GM18508 (cell line): ENCODE measurements around the gene SGPL1.

Experiments
- ATAC-seq: cut with Tn5 transposase; IDR thresholded peaks from one replicate; pipeline ENCODE4 v1.9.1; 2021; ENCODE audit warnings: moderate number of reproducible peaks; ENCODE audit not compliant: insufficient read depth, unreplicated experiment

The SGPL1 gene

DNA sequence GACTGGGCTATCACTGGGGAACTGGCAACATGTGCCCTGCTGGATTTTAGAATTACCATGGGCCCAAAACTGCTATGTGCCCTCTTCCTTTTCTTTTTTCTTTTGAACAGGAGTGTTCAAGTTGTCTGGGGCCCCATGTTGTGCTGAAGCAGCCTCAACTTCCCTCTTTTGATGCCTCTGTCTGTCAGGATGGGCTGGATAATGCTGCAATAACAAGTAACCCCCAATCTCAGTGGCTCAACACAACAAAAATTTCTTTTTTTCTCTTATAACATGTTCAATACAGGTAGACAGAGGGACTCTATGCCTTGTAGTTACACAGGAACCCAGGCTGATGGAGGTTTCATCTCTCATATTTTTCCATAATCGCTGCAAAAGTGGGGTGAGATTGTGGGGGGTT is 80.8 kb downstream of the SGPL1 start:
- ATAC-seq, result no peak

DNA sequence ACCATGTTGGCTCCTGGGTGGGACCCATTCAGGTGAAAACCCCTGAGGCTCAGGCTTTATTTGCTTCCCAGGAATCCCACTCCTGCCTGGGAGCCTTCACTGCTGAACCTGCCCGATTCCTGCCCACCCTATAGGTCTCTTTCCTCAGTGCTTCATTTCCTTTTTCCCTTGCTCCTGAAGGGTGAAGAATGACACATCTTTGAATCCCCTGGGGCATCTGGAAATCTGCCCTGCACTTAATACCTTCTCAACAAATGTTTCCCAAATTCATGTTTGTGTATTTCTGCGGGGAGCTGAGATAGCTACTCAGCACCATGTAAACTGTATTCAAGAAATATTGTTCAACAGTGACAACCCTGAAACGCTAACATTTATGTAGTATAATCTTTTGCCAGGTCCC is 82.9 kb downstream of the SGPL1 start:
- ATAC-seq, result no peak

DNA sequence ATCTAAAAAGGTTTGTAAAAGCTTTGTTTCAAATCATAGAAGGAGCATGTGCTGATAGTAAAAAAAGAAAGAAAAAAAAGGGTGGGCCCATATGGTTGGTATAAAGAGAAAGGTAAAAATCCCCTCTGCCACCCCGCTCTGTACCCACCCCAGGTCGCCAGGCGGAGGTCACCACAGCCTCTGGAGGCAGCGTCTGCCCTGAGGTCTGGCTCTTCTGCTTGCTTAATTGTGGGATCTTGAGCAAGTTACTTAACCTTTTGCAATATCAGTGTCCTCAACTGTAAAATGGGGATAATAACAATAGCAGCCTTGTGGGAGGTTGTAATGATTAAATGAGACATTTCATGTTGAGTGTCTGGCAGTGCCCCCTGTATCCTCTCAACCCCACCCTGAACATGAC is 83.3 kb downstream of the SGPL1 start:
- no peak for ATAC-seq

DNA sequence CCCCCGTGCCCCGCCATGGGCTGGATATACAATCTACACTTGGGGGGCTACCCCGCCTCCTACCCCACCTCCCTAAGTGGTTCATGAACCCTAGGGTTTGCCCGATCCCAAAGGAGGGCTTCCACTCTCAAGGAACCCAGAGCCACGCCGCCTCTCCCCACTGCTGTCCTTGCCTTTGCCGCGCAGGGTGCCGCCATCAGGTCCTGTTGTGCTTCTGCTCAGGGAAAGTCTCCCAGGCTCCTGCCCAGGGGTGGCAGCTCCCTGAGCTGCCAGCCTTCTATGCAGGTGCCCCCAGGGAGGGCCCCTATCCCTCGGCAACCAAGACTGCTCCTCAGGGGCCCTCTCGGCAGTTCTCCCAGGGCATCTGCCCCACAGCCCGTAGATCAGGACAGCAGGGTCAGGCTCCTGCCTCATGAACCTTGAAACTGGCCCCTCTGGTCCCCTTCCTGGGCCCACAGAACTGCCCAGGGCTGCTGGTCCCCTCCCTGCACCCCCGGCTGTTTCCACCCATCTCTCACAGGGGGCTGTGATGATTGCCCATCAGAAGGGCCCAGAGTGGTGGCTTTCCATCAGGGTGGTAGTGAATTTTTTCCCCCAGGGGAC is 85.6 kb downstream of the SGPL1 start:
- ATAC-seq, result no peak

DNA sequence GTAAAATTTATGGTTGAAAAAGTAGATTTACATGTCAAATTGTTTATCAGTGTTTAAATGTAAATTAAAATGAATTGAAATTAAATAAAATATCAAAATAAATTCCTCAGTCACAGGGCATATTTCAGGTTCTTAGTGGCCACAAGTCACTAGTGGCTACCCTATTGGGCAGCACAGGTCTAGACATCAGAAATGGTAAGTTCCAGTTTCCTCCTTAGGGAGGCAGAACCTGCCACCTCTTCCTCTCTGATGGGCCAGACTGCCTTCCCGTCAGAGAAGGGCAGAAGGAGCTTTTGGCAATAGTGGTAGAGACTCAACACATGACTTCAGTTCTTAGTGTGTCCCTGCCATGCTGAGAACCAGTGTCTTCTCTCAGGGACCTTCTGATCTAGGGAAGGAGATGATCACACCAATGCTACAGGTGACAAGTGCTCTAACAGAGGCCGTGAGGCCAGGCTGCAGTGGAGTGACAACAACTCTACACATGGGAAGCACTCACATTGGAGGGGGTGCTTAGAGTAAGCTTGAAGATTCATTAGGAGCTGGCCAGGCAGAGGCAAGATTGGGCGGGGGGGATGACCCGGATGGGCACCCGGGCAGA is 87.0 kb downstream of the SGPL1 start:
- no peak for ATAC-seq

DNA sequence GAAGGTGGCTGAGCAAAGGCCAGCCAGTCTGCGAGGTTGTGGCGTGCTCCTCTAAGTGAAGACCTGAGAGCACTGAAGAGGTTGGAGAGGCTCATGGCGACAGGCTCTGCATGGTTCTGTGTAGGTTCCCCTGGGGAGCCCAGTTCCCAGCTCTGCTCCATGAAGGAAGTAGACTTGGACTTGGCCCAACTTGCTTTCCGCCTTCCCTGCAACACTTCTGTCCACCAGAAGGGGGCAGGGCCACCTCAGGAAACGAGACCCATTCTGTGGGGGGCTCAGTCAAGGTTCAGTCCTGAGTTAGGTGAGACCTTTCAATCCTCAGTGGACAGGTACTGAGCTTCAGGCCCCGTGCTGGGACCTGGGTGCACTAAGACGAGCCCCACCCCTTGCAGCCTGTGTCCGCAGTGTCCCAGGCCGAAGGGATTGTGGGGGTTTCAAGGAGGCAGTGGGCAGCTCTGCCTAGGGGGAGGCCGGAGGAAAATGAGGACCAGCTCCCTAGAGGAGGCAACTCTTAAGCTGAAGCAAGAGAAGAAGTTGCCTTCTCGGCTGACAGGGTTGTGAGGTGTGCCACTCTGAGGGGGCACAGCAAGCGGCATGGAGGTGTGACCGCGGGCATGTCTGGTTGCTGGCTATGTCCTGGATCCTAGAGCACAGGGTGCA is 87.6 kb downstream of the SGPL1 start:
- no peak for ATAC-seq

DNA sequence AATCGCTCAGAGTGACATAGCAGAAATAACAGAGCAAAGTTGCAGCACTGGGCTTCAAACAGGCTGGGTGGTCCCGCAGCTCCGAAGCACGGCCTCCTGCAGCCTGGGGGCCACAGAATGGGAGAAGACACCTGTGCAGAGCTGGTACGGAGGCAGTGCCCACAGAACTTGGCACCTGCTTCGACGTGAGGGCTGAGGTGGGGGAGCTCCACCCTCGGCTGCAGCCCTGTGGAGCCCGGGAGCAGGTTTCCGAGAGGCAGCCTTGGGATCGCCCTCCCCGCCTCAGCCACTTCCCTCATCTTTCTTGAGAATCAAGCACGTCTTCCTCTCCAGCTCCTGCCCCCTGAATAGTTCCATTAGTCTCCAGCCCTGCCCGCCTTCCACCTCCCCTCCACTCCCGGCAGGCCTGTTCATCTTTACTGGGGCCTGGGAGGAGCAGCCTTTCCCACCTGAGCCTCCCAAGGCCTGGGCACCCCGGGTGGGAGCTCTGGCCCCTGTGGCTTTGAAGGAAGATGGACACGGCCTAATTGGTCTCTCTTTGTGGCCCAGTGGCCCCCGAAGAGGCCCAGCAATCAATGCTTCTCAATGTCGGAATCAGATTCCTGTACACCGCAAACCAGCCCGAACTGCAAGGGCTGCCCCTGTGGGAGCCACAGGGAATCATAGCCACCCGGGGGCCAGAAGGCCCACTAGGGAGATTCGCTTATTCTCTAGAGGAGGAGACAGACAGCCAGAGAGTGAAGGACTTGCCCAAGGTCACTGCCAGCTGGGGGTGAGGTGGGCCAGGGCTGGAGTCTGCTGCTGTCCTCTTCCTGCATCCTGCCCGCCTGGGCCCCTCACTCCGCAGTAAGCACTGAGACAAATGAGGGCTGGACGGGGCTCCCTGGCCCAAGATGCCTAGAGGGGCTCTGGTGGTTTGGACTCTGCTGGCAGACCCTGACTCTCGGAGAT is 89.6 kb downstream of the SGPL1 start:
- ATAC-seq, result no peak

DNA sequence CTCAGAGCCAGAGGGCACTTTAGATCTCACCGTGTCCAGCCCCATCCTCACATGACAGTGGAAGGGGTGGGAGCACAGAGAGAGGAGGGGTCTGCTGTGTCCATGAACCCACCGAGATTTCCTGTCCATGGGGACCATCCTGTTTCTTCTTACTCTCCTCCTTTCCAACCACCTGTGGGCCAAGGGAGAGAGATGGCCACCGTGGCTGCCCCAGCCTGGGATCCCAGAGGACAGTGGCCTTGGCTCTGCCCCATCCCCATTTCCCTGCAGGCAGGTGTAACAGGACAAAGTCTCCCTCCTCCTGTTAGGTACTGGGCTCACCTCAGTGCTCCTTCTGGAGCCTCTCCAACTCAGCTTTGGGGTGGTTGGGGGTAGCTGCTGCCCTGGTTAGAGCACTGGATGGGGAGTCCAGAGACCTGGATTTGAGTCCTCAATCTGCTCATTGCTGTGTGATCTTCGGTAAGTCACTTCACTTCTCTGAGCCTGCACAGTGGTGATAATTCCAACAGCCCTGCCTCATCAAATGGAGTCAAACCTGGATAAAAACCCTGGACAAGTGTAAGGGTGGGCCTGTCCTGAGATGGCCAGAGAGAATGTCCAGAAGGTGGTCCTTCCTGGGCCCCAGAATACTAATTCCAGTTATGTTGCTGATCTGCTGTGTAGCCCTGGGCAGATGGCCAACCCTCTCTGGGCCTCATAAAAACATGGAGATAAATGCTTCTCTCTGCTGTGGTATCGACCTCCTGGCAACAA is 90.5 kb downstream of the SGPL1 start:
- no peak for ATAC-seq

DNA sequence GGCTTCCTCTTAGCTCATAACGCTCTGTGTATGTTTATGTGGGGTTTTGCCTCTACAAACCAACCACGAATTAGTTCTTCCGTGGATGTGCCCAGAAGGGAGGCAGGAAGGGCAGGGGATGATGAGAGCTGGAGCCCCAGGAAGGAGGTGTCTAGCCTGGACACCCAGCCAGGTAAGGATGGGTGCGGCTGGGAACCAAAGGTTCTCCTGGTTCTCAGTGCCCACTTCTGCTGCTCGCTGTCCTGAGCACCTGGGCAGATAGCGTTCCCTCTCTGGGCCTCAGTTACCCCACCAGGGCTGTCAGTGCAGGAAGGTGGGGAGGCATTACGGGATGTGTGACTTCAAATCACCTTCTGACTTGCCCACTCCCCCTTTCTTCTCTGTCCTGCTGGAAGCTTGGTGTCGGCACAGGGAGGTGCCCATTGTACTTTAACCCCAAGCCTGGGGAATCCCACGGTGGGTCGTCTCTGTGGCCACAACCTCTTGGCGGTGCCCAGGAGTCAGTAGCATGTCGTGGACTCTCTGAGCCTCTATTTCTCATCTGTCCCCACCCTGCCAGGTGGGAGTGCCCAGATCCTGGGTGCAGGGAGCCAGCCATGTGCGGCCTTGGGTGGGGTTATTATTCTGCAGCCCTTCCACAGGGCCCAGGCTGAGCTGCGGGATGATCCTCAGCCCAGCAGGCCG is 91.3 kb downstream of the SGPL1 start:
- ATAC-seq, result no peak

DNA sequence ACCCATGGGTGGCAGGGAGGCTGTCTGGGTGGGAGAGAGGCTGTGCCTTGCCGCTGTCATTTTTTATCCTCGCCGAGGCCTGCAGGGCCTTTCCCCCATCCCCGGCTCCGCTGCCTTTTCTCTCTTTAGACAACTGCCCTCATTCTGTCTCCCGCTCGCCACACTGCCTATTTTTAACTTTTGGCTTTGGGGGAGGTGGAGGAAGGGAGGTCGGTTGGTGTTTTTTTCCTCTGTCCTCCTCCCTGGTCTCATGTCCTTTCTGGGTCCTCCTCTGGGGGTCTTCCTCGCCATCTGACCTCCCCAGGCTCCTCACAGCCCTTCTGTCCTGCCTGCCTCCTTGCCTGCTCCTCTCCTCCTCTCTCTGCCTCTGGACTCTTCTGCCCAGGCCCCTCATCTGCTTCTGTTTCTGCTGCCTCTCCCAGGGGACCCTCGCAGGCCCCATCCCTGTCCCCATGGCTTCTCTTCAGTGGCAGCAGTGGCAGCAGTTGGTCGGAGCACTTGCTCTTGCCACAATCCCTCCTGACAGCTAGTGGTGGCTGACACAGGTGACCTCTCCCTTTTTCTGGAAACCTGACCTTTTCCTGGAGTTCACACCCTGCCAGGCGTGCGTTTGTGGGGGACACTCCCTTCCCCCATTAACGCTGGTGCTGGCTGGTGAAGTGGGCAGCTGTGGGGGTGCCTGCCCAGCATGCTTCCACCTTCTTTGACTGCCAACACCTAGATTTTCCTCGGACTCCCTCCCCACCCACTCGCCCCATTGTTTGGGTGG is 92.1 kb downstream of the SGPL1 start:
- ATAC-seq, result no peak

DNA sequence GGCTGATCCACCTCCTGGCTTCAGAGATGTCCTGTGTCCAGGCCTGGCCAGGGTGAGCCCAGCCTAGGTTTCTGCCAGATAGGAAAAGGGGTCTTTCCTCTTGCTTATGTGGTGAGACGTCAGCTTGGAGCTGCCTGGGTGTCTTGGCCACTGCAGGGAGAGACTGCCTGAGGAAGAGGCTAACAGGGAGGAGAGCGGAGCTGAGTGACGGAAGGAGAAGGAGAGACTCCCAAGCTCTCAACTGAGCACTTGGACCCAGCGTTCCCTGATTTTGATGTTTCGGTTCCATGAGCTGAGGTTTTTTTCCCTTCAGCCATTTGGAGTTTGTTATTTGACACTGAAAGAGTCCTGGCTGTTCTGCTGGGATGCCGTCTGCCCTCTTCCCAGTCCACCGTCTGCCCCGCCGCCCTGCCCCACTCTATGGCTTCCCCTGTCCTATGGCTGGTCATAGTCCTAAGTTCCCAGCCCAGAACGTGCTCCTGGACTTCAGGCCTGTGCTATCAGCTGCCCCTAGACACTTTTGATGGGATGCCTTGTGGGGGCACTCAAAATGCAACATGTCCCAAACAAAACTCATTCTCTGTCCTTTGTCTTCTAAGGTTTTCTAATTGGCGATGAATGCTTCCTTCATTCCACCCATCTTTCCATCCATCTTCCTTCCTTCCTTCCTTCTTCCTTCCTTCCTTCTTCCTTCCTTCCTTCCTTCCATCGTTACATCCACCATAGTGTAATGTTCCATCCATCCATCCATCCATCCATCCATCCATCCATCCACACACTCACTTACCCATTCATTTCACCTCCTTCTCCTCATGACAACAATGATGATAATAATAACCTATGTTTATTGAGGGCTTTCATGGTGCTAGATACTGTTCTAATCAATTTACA is 92.9 kb downstream of the SGPL1 start:
- ATAC-seq, result no peak

DNA sequence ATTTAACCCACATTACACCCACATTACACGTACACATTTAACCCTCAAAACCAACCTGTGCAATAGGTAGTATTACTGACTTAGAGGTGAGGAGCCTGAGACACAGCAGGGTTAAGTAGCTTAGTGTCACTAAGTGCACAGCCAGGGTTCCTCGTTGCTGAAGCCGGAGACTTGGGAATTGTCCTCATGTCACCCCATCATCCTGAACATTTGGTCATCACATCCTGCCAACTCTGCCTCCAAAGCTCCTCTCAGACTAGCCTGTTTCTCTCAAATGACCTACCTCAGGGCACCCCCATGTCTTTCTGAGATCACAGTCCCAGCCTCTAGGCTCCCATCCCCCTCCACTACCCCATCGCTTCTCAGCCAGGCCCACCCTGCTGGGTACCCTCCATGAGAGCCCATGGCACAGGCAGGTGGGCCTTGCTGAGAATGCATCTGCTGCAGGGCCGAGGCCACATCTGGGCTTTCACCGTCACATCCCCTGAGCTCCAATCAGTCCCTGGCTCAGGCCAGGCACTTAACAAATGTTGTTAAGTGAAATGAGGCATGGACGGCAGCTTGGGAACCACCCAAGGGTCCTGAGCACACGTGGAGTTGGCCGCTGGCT is 93.7 kb downstream of the SGPL1 start:
- no peak for ATAC-seq

DNA sequence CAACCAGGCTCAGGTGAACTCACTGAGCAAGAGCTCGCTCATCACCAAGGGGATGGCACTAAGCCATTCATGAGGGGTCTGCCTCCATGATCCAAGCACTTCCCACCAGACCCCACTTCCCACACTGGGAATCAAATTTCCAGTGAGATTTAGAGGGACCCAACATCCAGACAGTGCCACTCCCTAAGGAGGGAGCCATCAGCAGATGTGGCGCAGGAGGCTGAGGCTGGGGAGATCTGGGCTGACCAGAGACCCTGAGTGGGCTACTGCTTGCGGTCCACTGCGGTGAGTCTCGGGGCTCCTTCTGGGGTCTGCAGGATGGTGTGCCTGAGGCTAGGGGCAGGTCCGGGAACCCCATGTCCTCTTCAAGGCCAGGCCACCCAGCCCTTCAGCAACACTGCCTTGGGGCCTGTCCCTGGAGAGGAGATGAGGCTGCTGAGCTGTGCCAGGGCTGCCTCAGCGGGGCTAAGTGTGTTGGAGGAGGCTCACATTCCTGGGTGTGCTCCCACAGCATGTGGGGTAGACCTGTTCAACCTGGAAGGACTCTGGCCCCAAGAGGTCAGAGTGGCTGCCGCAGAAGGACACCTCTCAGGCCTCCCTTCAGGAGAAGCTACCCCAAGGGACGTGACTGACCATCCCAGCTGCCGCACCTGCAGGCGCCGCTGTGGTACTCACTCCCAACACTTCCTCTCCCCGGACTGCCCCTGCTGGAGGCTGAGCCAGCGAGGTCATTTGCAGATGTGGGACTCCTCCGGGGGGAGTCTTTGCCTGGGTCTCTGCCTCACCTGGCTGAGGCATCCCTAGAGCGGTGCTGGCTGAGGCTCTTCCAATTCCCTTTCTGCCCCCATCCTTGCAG is 95.0 kb downstream of the SGPL1 start:
- ATAC-seq, result no peak

DNA sequence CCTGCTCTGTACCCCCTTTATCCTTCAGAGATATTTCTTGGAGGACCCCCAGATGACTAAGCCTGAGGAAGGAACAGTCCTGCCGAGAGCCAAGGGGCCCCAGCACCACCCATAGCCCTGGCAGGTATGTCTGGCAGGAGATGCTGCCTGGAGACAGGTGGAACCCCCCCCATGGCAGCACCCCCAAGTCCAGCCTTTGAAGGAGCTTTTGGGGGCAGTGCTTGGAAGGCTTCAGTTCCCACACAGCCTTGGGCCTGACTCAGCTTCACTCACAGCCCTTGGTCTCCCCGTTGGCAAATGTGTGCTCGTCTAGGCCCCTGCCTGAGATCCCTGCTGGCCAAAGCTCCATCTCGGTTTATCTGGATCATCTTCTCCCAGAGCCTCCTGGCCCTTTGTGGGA is 95.6 kb downstream of the SGPL1 start:
- ATAC-seq, result no peak

DNA sequence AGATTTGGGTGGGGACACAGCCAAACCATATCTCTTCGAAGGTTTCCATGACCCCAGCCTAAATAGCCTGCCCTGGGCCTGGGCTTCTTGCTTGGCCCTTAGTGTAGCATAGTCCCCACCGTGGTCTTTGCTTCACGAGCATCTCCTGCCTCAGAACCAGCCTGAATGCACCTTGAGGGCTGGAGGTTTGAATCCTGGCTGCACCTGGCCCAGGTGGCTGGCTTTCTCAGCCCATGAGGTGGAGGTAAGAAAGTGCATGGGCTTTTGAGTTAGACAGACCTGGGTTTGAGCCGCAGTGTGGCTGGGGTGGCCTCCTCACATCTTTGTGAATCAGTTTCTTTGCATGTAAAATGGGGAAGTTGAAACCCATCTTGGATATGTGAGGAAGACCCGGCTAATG is 96.8 kb downstream of the SGPL1 start:
- ATAC-seq, result no peak

DNA sequence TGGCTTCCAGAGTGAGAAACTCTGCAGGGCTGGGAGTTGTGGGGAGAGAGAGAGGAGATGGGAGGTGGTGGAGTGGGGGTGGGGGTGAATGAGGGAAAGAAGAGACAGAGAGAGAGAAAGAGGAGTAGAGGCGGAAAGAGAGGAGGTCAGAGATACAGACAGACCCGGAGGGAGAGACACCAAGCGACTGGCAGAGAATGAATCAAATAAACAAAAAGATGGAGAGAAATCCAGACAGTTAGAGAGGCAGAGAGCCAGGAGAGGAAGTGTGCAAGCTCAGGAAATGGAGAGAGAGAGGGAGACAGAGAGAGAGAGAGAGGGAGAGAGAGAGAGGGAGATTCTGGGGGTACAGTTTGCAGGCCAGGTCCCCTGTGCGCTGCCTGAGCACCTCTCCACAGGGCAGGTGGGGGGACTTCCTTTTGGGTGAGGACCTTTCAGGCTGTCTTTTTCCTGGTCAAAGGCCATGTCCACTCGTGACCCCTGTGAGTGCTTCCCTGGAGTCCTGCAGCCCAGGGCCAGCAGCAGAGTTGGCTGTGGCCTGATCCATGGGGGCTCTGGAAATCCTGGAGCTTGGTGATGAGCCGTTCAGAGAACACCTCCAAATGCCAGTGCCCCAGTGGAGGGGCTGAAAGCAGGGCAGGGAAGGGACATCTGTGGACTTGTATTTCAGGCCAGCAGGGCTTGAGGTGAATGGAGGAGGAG is 97.6 kb downstream of the SGPL1 start:
- no peak for ATAC-seq
